ENCODE data around the gene ANKIB1. TPM values are rescaled to one million over a fixed set of nuclear protein-coding genes. Genes with fewer than 3 reads are reported as not detected.

Gene ANKIB1
- total and polyA plus RNA-seq, 2 donors (not counting 1 experiment from before 2014, with no cell fraction given), result 53.4 to 60.4 TPM

- H3K79me2 ChIP-seq (ENCODE audit: control insufficient read depth, insufficient read depth, low read length), result peaks cover 2% of the 10 kb centered on the region
- no peaks in the 10 kb centered on the region for H4K20me1 ChIP-seq (ENCODE audit: control insufficient read depth, extremely low read depth, insufficient read depth, low read length)
- H3K9ac ChIP-seq (ENCODE audit: insufficient read depth, low read length), result no peak overlapping the region
- no peaks in the 10 kb centered on the region for H3K27me3 ChIP-seq (ENCODE audit: control insufficient read depth, insufficient read depth, low read length)
- no peaks in the 10 kb centered on the region for H3K9me3 ChIP-seq (ENCODE audit: control insufficient read depth, insufficient read depth, low read depth, low read length)
- no peak overlapping the region for H3K4me3 ChIP-seq (replicated peaks in 1 of 4; ENCODE audit: control extremely low read depth in 1 of 4, insufficient read depth in 1 of 4, low read depth in 3 of 4, low read length in 4 of 4)
- TF ChIP-seq EZH2 (IDR thresholded peaks at IDR 0.05; ENCODE audit: low read length, missing control alignments) (no peak), CTCF (conservative IDR thresholded peaks at IDR 0.05 in 1 of 2, IDR thresholded peaks at IDR 0.05 in 1 of 2; ENCODE audit: low read depth in 1 of 2, low read length in 2 of 2) (no peak)
- H3K4me1 ChIP-seq (ENCODE audit: control insufficient read depth, extremely low read depth, insufficient read depth, low read length), result no peaks in the 10 kb centered on the region
- DNase-seq (ENCODE audit: low read depth in 2 of 2), result no peak
- peaks cover 3% of the 10 kb centered on the region for H3K36me3 ChIP-seq (ENCODE audit: control insufficient read depth, insufficient read depth, low read length)
- H3K4me2 ChIP-seq (ENCODE audit: extremely low read depth, insufficient read depth, low read length), result no peak overlapping the region
- H3K27ac ChIP-seq (ENCODE audit: insufficient read depth, low read length), result no peak overlapping the region
- H2AFZ ChIP-seq (ENCODE audit: low read length), result no peak overlapping the region
These were observed 39.1 kb upstream of the ANKIB1 start for GRCh38 chr7:92206672-92207071.

DNA sequence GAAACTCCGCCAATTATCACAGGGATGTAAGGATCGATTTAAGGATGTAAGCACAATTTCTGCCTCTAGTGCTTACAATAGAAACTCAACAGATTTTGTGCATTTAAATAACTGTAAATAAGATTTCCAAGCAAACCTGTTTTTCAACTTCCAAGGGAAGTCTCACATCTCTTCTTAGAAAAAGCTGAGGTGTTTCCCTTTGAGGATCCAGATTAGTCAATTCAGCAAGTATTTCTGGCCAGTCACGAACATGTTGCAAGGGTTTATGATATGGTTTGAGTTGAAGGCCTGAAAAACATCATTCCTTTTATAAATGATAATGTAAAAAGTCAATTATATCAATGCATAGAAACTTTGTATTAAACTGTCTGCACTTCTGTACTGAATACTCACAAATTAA is 24.0 kb upstream of the ANKIB1 start:
- Histone ChIP-seq H3K36me3 (ENCODE audit: control insufficient read depth, insufficient read depth, low read length) (peaks cover 3% of the 10 kb centered on the region), H3K79me2 (ENCODE audit: control insufficient read depth, insufficient read depth, low read length) (no peaks in the 10 kb centered on the region), H2AFZ (ENCODE audit: low read length) (no peak overlapping the region), H3K4me2 (ENCODE audit: extremely low read depth, insufficient read depth, low read length) (no peak overlapping the region), H3K9me3 (ENCODE audit: control insufficient read depth, insufficient read depth, low read depth, low read length) (no peaks in the 10 kb centered on the region), H4K20me1 (ENCODE audit: control insufficient read depth, extremely low read depth, insufficient read depth, low read length) (no peaks in the 10 kb centered on the region), H3K27me3 (ENCODE audit: control insufficient read depth, insufficient read depth, low read length) (no peaks in the 10 kb centered on the region), H3K27ac (ENCODE audit: insufficient read depth, low read length) (no peak overlapping the region), H3K4me3 (replicated peaks in 1 of 4; ENCODE audit: control extremely low read depth in 1 of 4, insufficient read depth in 1 of 4, low read depth in 3 of 4, low read length in 4 of 4) (no peak overlapping the region), H3K9ac (ENCODE audit: insufficient read depth, low read length) (no peak overlapping the region), H3K4me1 (ENCODE audit: control insufficient read depth, extremely low read depth, insufficient read depth, low read length) (no peaks in the 10 kb centered on the region)
- TF ChIP-seq EZH2 (IDR thresholded peaks at IDR 0.05; ENCODE audit: low read length, missing control alignments) (no peak), CTCF (conservative IDR thresholded peaks at IDR 0.05 in 1 of 2, IDR thresholded peaks at IDR 0.05 in 1 of 2; ENCODE audit: low read depth in 1 of 2, low read length in 2 of 2) (no peak)
- no peak for DNase-seq (ENCODE audit: low read depth in 2 of 2)

DNA sequence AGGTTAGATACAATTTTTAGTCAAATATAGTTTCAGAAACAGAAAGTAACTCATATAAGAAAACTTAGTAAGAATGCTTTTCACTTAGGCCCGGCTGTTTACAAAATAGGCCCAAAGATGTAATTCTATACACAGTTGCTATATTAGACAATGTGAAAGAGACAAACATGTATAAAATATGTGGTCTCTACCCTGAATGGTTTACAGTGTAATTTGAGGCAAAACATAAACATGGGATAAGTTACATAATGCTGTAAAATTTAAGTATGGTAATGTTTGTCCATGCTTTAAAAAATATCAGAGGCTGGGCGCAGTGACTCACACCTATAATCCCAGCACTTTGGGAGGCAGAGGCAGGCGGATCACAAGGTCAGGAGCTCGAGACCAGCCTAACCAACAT is 18.8 kb upstream of the ANKIB1 start:
- H3K9ac ChIP-seq (ENCODE audit: insufficient read depth, low read length), result no peak overlapping the region
- no peaks in the 10 kb centered on the region for H3K4me1 ChIP-seq (ENCODE audit: control insufficient read depth, extremely low read depth, insufficient read depth, low read length)
- no peak overlapping the region for H3K4me2 ChIP-seq (ENCODE audit: extremely low read depth, insufficient read depth, low read length)
- no peak overlapping the region for H3K27ac ChIP-seq (ENCODE audit: insufficient read depth, low read length)
- H3K9me3 ChIP-seq (ENCODE audit: control insufficient read depth, insufficient read depth, low read depth, low read length), result no peaks in the 10 kb centered on the region
- no peaks in the 10 kb centered on the region for H4K20me1 ChIP-seq (ENCODE audit: control insufficient read depth, extremely low read depth, insufficient read depth, low read length)
- H3K4me3 ChIP-seq (replicated peaks in 1 of 4; ENCODE audit: control extremely low read depth in 1 of 4, insufficient read depth in 1 of 4, low read depth in 3 of 4, low read length in 4 of 4), result no peak overlapping the region
- H3K79me2 ChIP-seq (ENCODE audit: control insufficient read depth, insufficient read depth, low read length), result no peaks in the 10 kb centered on the region
- peak in 1 of 2 donors; percentile 12 for DNase-seq (ENCODE audit: low read depth in 2 of 2)
- H3K27me3 ChIP-seq (ENCODE audit: control insufficient read depth, insufficient read depth, low read length), result no peaks in the 10 kb centered on the region
- H2AFZ ChIP-seq (ENCODE audit: low read length), result no peak overlapping the region
- TF ChIP-seq CTCF (conservative IDR thresholded peaks at IDR 0.05 in 1 of 2, IDR thresholded peaks at IDR 0.05 in 1 of 2; ENCODE audit: low read depth in 1 of 2, low read length in 2 of 2), result no peak
- no peak for TF ChIP-seq EZH2 (IDR thresholded peaks at IDR 0.05; ENCODE audit: low read length, missing control alignments)
- H3K36me3 ChIP-seq (ENCODE audit: control insufficient read depth, insufficient read depth, low read length), result no peaks in the 10 kb centered on the region
